Measurements from ENCODE around the gene GABBR2. TPM values are rescaled to one million over a fixed set of nuclear protein-coding genes. Genes with fewer than 3 reads are reported as not detected.
"Not testable (repeated sequence)": the region's sequence is repeated elsewhere in the genome, so short reads cannot be mapped to it uniquely, and the experiment has no call there.

Gene GABBR2
- polyA plus RNA-seq, 1 donor = 0.69 TPM

DNA sequence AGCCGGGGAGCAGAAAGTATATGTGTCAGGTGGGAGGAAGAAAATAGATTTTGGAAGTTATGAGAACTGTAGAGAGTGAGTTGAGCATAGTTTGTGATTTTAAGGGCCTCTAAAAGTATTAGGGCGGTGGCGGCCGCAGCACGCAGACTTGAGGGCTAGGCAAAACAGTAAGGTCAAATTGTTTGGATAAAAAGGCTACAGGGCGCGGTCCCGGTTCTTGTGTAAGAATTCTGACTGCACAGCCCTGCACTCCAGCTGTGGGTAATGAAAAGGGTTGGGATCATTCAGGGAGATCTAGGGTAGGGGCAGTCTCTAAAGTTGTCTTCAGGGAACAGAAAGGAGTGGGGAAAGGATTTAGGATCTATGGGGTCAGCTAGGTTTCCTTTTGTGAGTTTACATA is 441.2 kb downstream of the GABBR2 start:
- not testable (repeated sequence) for H3K27ac ChIP-seq (ENCODE audit: low read length); H3K9me3 ChIP-seq (ENCODE audit: control insufficient read depth, low read depth, low read length); H3K27me3 ChIP-seq (ENCODE audit: control insufficient read depth, insufficient read depth, low read length); H3K4me1 ChIP-seq (ENCODE audit: control insufficient read depth, insufficient read depth, low read length); DNase-seq; H3K4me3 ChIP-seq (ENCODE audit: low read length); H3K36me3 ChIP-seq (ENCODE audit: control insufficient read depth, insufficient read depth, low read length)
- WGBS (ENCODE audit: insufficient coverage, low lambda C conversion rate) = no CpG with 5 or more reads among the region's 8 CpGs

DNA sequence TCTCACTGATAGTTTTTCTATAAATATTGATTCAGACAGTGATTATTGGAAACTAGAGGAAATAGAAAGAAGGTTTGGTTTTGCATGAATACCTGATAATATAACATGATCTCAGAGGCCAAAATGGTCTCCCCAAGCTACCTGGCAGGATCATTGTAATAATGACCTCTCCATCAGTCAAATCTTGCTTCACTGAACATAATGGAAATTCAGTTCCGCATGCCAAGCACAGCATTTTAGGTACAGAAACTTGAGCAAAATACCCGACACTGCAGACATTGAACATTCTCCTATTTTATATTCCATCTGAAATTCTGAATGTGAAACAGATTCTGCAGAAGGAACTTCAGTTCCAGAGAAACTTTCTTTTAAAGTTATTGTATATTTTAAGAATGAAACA is 444.2 kb downstream of the GABBR2 start:
- no peak for DNase-seq
- WGBS (ENCODE audit: insufficient coverage, low lambda C conversion rate) = no CpG with 5 or more reads among the region's 2 CpGs
- no peaks in the 10 kb centered on the region for H3K27me3 ChIP-seq (ENCODE audit: control insufficient read depth, insufficient read depth, low read length)
- no peaks in the 10 kb centered on the region for H3K4me1 ChIP-seq (ENCODE audit: control insufficient read depth, insufficient read depth, low read length)
- no peaks in the 10 kb centered on the region for H3K36me3 ChIP-seq (ENCODE audit: control insufficient read depth, insufficient read depth, low read length)
- H3K4me3 ChIP-seq (ENCODE audit: low read length) = no peak overlapping the region
- no peak overlapping the region for H3K27ac ChIP-seq (ENCODE audit: low read length)
- H3K9me3 ChIP-seq (ENCODE audit: control insufficient read depth, low read depth, low read length) = no peaks in the 10 kb centered on the region

DNA sequence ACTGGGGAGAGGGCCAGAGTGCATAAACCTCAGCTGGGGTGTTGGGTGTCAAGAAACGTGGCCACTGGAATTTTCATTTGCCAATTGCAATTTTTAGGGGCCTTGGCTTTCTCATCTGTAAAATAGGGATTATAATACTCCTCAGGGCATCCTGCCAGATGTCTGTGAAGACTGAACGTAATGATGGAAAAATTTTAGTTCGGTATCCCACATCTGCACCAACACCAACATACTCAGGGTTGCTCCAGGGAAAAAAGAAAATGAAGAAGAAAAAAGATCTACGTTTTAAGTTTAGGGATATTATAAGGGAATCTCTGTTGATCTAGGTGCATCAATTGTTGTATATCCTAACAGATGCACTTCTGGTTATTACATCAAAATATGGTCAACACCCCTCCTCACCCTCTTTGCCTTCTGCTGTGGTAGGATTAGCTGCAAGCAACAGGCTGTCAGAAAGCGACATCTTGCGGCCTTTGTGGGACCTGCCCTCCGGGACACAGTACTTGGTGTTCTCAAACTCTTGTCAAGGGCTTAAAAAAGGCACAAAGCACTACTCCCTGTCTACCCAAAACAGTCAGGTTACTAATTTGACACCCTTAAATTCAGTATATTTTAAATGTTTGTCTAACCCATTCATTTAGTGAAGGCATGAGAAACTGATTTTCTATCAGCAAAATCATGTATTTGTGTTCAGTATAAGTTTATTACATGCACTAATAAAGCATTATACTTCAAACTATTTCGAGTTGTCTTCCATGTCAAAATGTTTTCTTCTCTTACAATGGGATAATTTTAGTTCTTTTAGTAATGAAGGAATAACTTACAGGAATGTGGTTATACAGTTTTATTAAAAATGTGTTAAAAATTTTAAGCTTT is 445.0 kb downstream of the GABBR2 start:
- WGBS (ENCODE audit: insufficient coverage, low lambda C conversion rate) = 54% methylated on average over 3 of the region's 8 CpGs
- Histone ChIP-seq H3K27ac (ENCODE audit: low read length) (no peak overlapping the region), H3K4me3 (ENCODE audit: low read length) (no peak overlapping the region), H3K4me1 (ENCODE audit: control insufficient read depth, insufficient read depth, low read length) (no peaks in the 10 kb centered on the region), H3K9me3 (ENCODE audit: control insufficient read depth, low read depth, low read length) (no peaks in the 10 kb centered on the region), H3K36me3 (ENCODE audit: control insufficient read depth, insufficient read depth, low read length) (no peaks in the 10 kb centered on the region), H3K27me3 (ENCODE audit: control insufficient read depth, insufficient read depth, low read length) (no peaks in the 10 kb centered on the region)
- DNase-seq = peak; percentile 60 to 64

DNA sequence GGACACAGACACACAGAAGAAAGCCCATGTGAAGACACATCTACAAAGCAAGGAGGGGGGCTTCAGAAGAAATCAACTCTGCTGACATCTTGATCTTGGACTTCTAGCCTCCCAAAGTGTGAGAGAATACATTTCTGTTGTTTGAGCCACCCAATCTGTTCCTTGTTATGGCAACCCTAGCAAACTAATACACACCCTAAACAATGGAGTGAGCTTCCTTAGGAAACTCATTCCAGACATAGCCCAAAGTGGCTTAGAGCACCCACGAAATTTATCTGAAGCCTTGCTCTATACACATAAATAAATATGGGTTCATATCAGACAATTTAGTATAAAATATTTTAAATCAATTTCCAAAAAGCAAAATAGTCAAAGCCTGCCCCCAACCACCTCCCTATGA is 445.7 kb downstream of the GABBR2 start:
- Histone ChIP-seq H3K27ac (ENCODE audit: low read length) (no peak overlapping the region), H3K4me1 (ENCODE audit: control insufficient read depth, insufficient read depth, low read length) (no peaks in the 10 kb centered on the region), H3K4me3 (ENCODE audit: low read length) (no peak overlapping the region), H3K9me3 (ENCODE audit: control insufficient read depth, low read depth, low read length) (no peaks in the 10 kb centered on the region), H3K27me3 (ENCODE audit: control insufficient read depth, insufficient read depth, low read length) (no peaks in the 10 kb centered on the region), H3K36me3 (ENCODE audit: control insufficient read depth, insufficient read depth, low read length) (no peaks in the 10 kb centered on the region)
- WGBS (ENCODE audit: insufficient coverage, low lambda C conversion rate) = no CpG with 5 or more reads among the region's 1 CpG
- no peak for DNase-seq

DNA sequence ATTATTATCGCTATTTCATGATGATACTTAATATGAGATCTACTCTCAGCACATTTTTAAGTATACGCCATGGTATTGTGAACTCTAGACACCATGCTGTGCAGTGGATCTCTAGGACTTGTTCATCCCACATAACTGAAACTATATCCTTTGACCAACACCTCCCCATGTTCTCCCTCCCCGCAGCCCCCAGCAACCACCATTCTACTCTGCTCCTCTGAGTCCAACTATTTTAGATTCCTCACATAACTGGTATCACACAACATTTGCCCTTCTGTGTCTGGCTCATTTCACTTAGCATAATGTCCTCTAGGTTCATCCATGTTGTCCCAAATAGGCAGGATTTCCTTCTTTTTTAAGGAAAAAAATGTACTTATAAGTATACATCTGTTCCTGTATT is 446.7 kb downstream of the GABBR2 start:
- no peak for DNase-seq
- Histone ChIP-seq H3K4me3 (ENCODE audit: low read length) (no peak overlapping the region), H3K4me1 (ENCODE audit: control insufficient read depth, insufficient read depth, low read length) (no peaks in the 10 kb centered on the region), H3K27me3 (ENCODE audit: control insufficient read depth, insufficient read depth, low read length) (no peaks in the 10 kb centered on the region), H3K9me3 (ENCODE audit: control insufficient read depth, low read depth, low read length) (no peaks in the 10 kb centered on the region), H3K27ac (ENCODE audit: low read length) (no peak overlapping the region), H3K36me3 (ENCODE audit: control insufficient read depth, insufficient read depth, low read length) (no peaks in the 10 kb centered on the region)
- 92% methylated on average over 2 of the region's 3 CpGs for WGBS (ENCODE audit: insufficient coverage, low lambda C conversion rate)

DNA sequence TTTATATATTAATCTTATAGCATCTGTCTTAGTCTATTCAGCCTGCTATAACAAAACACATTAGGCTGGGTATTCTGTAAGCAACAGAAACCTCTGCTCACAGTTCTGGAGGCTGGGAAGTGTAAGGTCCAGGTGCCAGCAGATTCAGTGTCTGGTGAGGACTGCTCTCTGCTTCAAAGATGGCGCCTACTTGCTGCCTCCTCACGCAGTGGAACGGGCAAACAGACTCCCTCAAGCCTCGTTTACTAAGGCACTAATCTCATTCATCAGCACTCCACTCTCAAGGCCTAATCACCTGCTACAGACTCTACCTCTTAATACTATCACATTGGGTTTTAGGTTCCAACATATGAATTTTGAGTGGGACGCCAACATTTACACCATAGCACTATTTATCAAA is 448.1 kb downstream of the GABBR2 start:
- no peaks in the 10 kb centered on the region for H3K36me3 ChIP-seq (ENCODE audit: control insufficient read depth, insufficient read depth, low read length)
- H3K27ac ChIP-seq (ENCODE audit: low read length) = no peak overlapping the region
- H3K4me1 ChIP-seq (ENCODE audit: control insufficient read depth, insufficient read depth, low read length) = no peaks in the 10 kb centered on the region
- no CpG with 5 or more reads among the region's 5 CpGs for WGBS (ENCODE audit: insufficient coverage, low lambda C conversion rate)
- H3K27me3 ChIP-seq (ENCODE audit: control insufficient read depth, insufficient read depth, low read length) = no peaks in the 10 kb centered on the region
- H3K9me3 ChIP-seq (ENCODE audit: control insufficient read depth, low read depth, low read length) = no peaks in the 10 kb centered on the region
- no peak for DNase-seq
- no peak overlapping the region for H3K4me3 ChIP-seq (ENCODE audit: low read length)

DNA sequence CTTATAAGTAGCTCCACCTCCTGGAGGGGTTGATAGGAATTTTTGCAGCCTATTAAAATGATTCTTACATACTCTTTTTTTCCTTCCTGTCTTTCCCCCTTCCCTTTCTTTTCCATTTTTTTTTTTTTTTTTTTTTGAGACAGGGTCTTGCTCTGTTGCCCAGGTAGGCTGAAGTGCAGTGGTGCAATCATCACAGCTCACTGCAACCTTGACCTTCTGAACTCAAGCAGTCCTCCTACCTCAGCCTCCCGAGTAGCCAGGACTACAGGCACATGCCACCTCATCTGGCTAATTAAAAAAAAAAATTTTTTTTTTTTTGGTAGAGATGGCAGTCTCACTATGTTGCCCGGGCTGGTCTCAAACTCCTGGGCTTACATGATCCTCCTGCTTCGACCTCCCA is 448.9 kb downstream of the GABBR2 start:
- Histone ChIP-seq H3K9me3 (ENCODE audit: control insufficient read depth, low read depth, low read length) (no peaks in the 10 kb centered on the region), H3K4me3 (ENCODE audit: low read length) (no peak overlapping the region), H3K27me3 (ENCODE audit: control insufficient read depth, insufficient read depth, low read length) (no peaks in the 10 kb centered on the region), H3K36me3 (ENCODE audit: control insufficient read depth, insufficient read depth, low read length) (no peaks in the 10 kb centered on the region), H3K4me1 (ENCODE audit: control insufficient read depth, insufficient read depth, low read length) (peaks cover under 1% of the 10 kb centered on the region), H3K27ac (ENCODE audit: low read length) (no peak overlapping the region)
- no CpG with 5 or more reads among the region's 3 CpGs for WGBS (ENCODE audit: insufficient coverage, low lambda C conversion rate)
- no peak for DNase-seq

DNA sequence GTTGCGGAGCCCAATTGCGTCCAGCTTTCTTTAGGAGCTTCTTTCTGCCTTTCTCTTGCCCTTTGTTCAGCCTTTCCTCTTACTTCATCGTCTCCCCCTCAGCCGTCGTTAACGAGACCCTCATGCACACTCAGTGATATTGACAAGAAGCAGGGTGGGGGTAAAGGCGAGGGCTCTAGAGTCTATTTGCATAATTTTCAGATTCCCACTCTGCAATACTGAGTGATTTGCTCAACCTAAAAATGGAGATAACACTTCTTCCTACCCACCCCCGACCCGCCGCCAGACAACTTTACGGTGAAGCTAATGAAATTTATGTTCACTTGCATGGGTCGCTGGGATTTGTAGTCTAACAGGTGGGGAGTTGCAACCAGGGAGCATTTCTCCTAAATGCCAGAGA is 452.0 kb downstream of the GABBR2 start:
- H3K27me3 ChIP-seq (ENCODE audit: control insufficient read depth, insufficient read depth, low read length) = no peaks in the 10 kb centered on the region
- 0% methylated on average over 6 of the region's 12 CpGs for WGBS (ENCODE audit: insufficient coverage, low lambda C conversion rate)
- H3K36me3 ChIP-seq (ENCODE audit: control insufficient read depth, insufficient read depth, low read length) = peaks cover 5% of the 10 kb centered on the region
- peak overlapping the region; percentile 98 for H3K27ac ChIP-seq (ENCODE audit: low read length)
- H3K4me3 ChIP-seq (ENCODE audit: low read length) = peak overlapping the region; percentile 88
- peak in 1 of 2 donors; percentile 63 for DNase-seq
- H3K9me3 ChIP-seq (ENCODE audit: control insufficient read depth, low read depth, low read length) = no peaks in the 10 kb centered on the region
- H3K4me1 ChIP-seq (ENCODE audit: control insufficient read depth, insufficient read depth, low read length) = peaks cover 14% of the 10 kb centered on the region

DNA sequence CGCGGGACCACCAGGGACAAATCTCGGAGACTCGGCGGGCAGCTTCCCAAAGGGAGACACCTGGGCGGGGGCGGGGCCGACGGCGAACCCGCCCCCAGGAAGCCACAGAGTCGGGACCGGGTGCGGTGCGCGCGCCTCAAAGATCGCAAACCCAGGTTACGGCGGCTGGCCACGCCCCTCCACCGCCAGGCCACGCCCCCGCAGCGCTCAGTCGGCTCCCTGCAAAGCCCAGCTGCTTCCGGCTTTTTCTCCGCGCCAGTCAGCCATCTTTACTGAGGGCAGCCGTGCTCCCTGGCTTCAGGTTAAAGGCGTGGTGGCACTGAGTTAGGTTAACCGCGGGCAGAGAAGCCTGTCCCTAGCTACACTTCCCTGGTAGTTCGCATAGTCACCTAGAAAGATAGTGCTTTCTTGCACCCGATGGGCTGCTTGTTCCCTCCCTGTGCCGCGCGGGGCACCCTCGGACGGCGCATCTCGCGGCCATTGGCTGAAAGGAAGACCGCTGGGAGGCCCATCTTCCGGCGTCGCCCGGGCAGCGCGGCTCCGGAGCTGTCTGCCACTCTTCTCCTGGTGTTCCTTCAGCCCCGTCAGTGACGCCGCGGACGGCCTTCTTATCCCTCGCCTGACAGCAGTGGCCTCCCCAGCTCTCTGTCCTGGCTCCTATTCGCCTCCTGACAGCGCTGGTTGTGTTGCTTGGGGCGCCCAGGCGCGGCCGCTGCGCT is 453.0 kb downstream of the GABBR2 start, which contains the start of gene TBC1D2:
TSS of gene TBC1D2 (minus strand) at position 72 of the 719 bp plus-strand sequence. CDS start 108 bp downstream, outside the sequence.
- H3K27me3 ChIP-seq (ENCODE audit: control insufficient read depth, insufficient read depth, low read length) = no peaks in the 10 kb centered on the region
- peak within 1 kb of the TSS; percentile 98 for H3K27ac ChIP-seq (ENCODE audit: low read length)
- peak; percentile 95 to 99 for DNase-seq
- H3K4me1 ChIP-seq (ENCODE audit: control insufficient read depth, insufficient read depth, low read length) = peaks cover 14% of the 10 kb centered on the region
- peaks cover 10% of the 10 kb centered on the region for H3K36me3 ChIP-seq (ENCODE audit: control insufficient read depth, insufficient read depth, low read length)
- no peaks in the 10 kb centered on the region for H3K9me3 ChIP-seq (ENCODE audit: control insufficient read depth, low read depth, low read length)
- WGBS (ENCODE audit: insufficient coverage, low lambda C conversion rate) = no CpG with 5 or more reads among the region's 64 CpGs
- peak within 1 kb of the TSS; percentile 88 for H3K4me3 ChIP-seq (ENCODE audit: low read length)

DNA sequence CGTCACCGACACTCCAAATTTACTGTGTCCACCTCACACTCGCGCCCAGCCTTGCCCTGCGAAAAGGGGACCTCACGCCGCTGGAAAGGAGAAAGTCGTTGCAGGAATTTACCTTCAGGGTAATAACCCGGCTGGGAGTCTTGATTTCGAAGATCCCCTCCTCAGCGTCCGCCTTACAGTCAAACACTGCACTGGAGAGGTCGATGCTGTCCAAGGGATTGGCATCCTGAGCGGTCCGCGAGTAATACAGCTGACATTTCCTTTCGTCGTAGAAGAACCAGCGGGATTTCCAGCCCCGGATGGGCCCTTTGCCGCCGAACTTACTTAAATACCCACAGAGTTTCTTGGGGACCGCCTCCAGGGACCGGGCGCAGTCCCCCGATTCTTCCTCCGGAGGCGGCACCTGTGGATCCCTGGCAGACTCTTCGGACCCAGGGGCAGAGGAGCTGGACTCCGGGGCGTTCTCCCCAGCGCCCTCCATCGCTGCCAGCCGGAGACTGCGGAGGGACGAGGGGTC is 453.6 kb downstream of the GABBR2 start:
- H3K9me3 ChIP-seq (ENCODE audit: control insufficient read depth, low read depth, low read length) = no peaks in the 10 kb centered on the region
- H3K27me3 ChIP-seq (ENCODE audit: control insufficient read depth, insufficient read depth, low read length) = no peaks in the 10 kb centered on the region
- H3K4me3 ChIP-seq (ENCODE audit: low read length) = peak overlapping the region; percentile 88
- WGBS (ENCODE audit: insufficient coverage, low lambda C conversion rate) = no CpG with 5 or more reads among the region's 36 CpGs
- peaks cover 17% of the 10 kb centered on the region for H3K4me1 ChIP-seq (ENCODE audit: control insufficient read depth, insufficient read depth, low read length)
- peak overlapping the region; percentile 98 for H3K27ac ChIP-seq (ENCODE audit: low read length)
- DNase-seq = no peak
- H3K36me3 ChIP-seq (ENCODE audit: control insufficient read depth, insufficient read depth, low read length) = peaks cover 16% of the 10 kb centered on the region
